Measurements from ENCODE around the gene MED22.
"Not testable (repeated sequence)": the region's sequence is repeated elsewhere in the genome, so short reads cannot be mapped to it uniquely, and the experiment has no call there.

MED22 gene

DNA sequence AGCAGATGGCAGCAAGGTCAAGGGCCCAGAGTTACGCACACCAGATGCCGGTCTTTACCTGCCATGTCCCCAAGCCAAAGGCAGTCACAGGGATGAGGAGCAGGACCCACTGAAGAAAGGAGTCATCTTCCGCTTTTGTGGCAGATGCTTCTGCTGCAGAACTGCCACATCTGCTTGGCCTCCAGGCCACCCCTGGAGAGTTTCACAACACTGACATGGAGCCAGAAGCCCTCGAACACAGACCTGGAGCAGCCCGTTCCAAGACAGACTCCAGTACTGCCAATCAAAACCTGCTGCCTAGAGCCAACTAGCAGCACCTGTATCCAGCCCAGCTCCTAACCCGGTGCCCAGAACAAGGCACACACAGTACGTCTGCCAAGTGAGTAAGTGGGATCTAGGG, 6.8 kb upstream of the MED22 start:
- DNase-seq, result no peak

DNA sequence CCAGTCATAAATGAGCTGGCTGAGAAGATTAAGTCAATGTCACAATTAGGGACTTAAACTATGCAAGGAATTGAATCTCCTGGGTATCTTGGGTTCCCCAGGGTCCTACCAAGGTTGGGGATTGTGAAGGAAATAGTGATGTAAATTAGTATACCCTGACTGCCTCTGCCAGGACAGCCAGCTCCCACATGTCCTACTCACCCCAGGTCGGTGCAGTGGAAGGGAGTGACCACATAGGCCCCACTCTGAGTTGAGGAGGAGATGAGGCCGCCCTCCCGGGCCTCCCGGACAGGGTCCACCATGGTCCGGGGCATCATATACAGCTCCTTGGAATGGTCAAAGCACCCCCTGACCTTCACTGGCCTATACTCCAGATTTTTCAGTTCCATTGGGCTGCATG, 5.6 kb upstream of the MED22 start:
- no peak for DNase-seq

DNA sequence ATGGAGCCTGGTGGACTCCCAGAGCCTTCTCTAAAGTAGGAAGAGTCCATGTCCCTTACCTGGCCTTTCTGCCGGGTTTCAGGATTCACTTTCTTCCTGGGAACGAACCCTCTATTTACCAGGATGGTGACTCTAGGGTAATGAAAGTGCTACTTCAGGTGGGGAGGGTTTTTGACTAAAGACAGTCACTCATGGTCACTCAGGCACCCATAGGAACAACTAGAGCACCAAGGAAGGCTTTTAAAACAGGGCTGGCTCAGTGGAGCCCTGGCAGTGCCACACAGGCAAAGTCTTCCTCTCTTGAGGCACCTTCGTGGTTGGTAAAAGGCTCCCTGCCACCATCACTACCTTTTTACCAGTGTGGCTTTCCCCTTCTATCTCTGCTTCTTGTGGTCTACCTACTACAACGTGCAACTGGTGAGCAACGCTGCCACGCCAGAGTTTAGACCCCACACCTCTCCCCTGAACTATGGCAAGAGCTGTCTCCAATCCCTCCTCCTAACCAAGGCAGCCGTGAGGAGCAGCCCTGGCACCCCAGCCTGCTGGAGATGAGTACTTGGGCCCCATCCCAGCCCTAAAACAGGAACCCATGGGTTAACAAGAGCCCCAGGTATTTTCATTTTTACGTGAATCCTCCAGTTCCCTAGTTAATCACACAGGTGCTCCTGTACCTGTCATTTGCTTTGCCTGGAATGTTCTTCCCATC, 4.9 kb upstream of the MED22 start:
- DNase-seq, result no peak

DNA sequence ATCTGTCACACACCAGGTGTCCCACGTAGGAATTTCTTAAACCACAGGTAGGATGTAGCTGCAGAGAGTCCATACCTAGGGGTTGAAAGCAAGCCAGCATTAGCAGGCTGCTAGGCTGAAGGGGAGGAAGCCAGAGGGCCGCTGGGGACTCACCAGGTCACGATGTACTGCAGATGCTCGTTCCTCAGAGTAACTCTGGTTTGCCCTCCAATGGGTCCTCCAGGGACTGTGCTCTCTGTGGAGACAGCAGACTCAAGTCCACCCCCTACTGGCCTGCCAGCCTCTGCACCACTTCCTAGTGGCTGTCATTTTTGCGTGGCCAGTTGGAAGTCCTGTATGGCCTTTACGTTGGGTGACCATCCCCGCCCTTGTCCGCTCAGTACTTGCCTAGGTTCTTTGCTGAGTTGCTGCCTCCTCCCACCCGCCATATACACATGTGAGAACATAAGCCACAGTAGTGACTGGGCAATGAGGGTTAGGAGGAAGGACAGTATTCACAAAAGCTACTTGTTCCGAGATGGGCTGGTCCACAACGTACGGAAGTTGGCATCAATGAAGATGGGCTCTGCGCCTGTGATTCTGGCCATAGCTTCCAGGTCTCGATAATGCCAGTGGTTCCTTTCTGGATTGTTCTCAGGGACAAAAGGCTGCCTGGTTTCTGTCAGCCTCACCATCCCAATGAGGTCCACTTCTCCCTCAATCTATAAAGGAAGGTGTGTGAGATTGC, 4.1 kb upstream of the MED22 start:
- peak; percentile 88 for DNase-seq

DNA sequence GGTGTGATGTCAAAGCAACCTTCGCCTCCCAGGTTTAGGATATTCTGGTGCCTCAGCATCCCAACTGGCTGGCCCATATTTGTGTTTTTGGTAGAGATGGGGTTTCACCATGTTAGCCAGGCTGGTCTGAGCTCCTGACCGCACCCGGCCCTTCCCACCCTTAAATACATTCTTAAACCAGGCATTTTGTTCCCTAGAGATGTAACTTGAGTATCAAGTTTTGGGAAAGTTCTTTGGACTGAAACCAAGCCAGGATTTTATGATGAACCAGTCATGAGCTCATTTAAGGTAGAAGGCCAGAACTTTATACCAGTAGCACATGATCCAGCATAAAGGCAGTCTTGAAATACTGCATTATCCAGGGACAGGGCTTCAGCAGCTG, 3.6 kb upstream of the MED22 start:
- no peak for DNase-seq

DNA sequence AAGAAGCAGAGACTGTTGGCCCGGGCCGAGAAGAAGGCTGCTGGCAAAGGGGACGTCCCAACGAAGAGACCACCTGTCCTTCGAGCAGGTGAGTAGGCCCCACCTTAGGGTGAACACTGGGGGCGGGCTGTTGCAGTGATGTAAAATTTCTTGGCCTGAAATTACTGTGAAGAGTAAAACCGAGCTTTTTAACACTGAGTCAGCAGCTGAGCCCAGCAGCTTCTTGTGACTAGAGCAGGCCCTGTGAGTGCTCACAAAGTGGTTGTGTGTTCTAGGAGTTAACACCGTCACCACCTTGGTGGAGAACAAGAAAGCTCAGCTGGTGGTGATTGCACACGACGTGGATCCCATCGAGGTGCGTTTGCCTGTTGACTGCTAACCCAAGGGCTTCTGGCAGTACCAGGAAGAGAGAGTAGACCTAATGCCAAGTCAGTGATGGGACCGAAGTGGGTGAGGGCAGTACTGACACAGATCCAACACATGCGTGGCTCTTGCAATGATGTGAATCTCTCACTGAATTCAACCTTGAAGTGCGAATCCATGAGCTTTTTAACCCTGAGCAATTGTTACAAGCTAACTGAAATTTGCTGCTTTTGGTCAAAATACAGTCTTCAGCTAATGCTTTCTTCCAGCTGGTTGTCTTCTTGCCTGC, 2.2 kb upstream of the MED22 start:
- DNase-seq, result no peak

DNA sequence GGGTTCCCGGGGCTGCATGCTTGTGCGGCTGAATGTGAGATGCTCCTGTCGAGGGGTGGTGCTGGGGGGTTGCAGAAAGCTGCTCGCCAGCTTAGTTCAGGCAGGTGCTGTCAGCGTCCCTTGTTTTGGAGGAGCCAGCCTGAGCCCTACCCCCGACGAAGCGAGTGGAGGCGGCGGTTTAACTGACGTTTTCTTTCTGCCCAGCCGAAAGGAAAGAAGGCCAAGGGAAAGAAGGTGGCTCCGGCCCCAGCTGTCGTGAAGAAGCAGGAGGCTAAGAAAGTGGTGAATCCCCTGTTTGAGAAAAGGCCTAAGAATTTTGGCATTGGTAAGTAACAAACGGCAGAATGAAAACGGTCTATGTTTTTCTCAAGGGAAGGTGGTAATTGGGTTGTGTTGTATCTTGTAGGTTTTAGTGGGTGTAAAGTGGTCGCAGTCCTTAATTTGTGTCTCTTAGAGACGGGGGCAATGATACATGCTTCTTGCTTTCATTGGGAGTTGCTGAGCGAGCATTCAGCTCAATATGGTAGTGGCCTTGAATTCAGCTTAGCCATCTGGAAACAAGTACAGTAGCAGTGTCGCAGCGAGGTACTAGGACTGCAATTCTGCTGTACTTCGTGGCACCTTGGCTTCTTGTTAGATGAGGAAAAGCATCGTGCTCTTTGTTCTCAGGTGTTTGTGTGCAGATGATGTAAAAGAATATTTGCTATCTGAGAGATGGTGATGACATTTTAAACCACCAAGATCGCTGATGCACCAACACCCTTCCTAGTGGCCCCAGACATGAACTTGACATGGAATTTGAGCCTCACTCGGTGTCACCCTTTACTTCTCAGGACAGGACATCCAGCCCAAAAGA, 1.0 kb upstream of the MED22 start:
- DNase-seq, result no peak

DNA sequence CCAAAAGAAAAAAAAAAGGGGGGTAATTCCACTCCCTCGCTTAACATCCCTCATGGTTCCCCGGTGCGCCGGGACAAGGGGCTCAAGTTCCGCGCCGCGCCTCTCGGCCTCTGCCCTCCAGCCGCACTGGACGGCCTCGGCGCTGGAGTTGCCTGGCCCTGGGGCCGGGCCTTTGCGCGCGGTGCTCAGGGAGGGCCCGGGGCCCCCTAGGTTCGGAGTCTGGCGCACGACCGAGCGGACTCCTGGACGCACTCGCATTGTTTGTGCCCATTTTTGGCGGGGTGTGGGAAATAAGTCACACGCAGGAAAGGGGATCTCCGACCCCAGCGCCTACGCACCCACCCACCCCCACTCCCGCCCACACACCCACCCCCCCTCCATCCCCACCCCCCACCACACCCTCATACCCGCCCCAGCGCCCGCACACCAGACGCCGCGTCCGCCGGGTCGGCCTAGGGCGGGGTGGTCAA, 381 bp downstream of the MED22 start:
- DNase-seq, result peak; percentile 58

DNA sequence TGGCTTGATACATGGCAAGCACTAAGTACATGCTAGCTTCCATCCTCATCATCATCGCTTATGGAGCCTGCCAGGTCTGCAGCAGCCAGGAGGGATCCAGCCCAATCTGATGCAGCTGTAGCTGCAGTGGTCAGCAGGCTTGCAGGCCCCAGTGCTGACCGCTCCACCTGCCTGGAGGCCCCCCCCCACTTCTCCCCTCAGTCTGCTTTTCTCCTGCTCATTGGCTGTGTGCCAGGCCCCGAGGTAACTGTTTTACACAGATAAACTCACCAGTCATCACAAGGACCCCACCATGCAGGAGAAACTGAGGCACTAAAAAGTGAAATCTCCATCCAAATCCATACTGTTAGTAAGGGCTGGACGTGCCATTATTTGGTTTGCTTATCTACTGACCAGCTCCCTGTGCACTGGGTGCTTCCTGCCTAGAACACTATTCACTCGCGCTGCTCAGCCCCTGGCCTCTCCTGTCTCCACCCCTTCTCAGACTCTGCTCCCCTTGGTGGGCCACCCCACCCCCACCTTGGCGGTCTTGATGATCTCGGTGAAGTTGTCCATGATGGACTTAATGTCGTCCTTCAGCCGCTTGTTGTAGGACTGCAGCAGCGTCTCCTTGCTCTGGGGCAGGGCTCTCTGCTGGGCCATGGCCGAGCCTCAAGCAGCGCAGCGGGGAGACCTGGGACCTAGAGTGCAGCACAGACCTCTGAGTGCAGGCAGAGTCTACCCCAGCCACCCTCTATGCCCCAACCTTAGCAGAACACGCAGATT, 1.7 kb downstream of the MED22 start:
- no peak for DNase-seq

DNA sequence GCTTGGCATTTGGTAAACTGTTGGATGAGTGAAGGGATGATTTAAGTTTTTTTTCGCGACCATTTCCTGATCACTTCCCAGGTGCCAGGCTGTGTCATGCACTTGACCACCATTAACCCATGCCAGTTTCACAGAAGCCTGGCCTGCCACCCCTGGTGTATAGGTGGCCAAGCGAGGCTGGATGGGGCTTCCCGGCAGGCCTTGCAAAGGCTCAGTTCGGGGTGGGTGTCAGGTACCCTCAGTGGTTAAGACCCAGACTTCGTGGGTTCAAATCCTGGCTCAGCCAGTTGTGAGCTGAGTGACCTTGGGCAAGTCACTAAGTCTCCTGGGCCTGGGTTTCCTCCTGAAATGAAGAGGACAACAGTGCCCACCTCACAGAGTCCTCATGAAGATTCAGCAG, 2.3 kb downstream of the MED22 start:
- no peak for DNase-seq

DNA sequence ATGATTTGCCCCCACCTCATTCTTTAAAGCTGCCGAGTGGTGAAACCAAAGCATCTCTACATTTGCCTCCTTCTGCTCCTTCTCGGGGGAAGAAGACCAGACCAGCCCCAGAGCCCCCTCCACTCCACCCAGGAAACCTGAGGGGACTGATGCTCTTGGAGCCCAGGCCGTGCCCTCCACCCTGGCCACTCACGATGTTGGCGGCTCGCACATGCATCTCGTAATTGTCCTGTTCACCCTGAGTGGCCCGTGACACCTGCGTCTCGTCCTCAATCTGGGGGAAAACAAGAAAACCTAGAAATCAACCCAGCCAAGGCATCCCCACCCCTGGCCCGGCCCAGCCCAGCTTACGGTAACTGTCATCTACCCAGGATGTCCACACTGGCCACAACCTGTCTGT, 3.0 kb downstream of the MED22 start:
- DNase-seq, result no peak

DNA sequence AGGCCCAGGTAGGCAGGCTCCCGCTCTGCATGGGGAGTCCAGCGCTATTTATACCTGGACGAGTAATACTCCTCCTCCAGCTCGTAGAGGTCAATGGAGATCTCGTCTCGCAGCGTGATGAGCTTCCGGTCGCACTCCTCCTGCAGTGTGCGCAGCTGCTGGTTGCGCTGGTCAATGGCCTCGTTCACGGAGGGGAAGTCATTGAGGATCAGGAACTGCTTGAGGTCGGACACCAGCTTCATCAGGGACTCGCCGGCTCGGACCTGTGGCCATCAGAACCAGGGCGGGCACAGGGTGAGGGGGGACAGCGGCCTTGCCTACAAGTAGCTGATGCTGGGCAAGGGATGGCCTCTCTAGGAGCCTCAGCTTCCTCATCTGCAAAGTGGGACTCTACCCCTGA, 3.9 kb downstream of the MED22 start:
- no peak for DNase-seq

DNA sequence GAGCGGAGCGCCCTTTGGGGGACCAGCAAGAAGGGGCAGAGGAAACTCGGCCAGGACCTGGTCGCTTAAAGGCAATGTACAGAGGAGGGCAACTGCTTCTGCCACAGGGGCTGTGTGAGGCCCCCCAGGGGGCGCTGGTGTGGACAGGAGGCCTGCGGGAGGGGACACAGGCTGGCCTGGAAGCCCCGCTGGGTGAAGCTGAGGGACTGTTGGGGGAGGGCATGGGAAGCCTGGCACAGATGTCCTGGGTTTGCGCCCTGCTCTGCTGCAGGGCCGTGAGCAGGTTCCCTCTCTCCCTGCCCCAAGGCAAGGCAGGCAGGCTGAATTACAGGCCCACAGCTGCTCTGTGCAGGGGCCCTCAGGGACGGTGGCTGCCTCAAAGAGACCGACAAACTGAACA, 5.4 kb downstream of the MED22 start:
- peak; percentile 45 for DNase-seq

DNA sequence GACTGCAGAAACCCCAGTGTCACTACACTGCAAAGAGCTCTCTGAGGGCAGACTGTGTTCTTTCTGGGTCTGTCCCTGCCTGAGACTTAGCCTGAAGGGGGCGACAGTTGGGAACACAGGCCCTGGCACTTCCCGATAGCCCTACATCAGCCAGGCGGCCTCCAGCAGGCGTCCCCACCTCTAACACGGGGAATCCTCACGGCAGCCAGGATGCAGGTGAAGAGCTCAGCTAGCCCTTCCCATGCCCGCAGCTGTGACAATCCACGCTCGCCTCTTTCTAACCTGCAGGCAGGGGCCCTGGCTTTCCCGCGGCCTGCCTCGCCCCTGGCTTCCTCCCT, 5.9 kb downstream of the MED22 start:
- no peak for DNase-seq

DNA sequence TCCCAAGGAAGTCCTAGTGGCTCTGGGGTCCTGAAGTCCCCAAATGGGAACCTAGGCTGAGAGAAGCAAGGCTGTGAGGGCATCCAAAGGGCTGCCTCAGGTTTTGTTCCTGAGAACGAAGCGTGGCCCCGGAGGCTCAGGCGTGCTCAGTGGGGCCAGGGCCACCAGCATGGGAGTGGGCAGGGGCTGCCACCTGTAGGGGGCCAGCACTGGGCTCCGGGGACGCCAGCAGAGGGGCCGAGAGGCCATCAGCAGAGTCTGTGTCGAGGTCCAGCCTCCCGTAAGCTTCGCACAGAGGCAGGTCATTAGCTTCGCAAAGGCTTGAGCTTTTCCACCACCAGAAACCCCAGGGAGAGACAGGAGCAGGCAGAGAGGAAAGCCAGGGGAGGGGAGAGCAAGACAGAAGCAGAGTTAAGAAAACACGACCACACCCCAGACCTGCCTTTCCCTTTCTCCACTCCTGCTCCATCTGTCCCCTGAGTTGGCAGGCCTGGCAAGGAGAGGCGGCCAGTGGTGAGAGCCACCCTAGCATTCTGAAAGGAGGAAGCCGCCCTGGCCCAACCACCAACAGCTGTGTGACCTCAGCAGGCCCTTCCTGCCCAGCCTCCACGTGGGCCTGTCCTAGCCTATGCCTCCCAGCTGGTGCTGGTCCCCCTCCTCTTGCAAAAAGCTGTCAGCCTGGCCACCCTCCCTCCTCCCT, 6.4 kb downstream of the MED22 start:
- peak; percentile 79 for DNase-seq

DNA sequence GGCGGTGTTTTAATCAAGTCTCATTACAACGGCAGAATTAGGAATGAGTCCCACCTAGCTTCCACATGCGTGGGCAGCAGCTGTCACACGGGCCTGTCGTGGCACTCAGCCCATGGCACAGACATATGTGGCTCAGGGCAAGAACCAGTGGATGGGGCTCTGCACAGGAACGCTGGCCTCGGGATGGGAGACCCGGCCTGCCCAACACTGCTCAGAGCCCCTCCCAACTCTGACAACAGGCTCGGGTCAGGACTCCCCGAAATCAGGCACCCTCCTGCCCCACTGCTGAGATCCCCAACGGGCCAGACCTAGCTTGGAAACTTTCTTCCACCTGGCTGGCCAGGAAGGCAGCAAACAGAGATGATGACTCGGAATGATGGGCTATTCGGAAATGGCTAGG, 7.0 kb downstream of the MED22 start:
- DNase-seq, result no peak

DNA sequence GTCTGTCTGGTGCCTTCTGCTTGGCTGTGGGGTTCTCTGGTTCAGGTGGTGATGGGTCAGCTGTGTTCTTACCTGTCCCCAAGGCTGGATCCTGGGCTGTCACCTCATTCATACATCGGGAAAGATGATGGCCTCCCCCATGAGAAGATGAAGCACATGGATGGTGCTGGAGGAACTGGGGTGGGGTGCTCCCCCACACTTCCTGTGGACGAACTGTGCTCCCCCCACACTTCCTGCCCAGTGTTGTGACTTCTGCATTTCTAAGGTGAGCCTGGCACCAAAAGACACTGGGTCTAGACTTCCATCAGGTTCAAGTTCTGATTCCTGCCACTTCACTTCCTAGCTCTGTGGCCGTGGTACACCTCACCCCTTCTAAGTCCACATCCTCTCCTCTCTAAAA, 7.7 kb downstream of the MED22 start:
- peak; percentile 65 for DNase-seq

DNA sequence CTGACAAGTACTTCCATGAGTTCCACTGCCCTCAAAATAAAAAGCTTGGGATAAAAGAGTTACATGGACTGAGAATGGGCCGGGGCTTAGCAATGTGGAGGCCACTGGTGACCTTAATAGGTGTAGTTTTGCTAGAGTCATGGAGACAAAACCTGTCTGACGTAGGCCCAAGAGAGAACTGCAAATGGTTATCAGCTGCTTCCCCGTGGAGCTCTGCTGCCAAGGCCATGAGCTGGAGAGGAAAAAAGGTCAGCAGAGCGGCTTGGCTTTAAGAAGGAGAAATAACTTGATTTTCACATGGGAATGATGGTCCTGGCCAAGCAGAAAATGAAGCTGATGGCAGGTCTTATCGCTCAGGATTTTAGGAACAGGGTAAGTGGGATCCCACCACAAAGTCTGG, 8.3 kb downstream of the MED22 start:
- no peak for DNase-seq

DNA sequence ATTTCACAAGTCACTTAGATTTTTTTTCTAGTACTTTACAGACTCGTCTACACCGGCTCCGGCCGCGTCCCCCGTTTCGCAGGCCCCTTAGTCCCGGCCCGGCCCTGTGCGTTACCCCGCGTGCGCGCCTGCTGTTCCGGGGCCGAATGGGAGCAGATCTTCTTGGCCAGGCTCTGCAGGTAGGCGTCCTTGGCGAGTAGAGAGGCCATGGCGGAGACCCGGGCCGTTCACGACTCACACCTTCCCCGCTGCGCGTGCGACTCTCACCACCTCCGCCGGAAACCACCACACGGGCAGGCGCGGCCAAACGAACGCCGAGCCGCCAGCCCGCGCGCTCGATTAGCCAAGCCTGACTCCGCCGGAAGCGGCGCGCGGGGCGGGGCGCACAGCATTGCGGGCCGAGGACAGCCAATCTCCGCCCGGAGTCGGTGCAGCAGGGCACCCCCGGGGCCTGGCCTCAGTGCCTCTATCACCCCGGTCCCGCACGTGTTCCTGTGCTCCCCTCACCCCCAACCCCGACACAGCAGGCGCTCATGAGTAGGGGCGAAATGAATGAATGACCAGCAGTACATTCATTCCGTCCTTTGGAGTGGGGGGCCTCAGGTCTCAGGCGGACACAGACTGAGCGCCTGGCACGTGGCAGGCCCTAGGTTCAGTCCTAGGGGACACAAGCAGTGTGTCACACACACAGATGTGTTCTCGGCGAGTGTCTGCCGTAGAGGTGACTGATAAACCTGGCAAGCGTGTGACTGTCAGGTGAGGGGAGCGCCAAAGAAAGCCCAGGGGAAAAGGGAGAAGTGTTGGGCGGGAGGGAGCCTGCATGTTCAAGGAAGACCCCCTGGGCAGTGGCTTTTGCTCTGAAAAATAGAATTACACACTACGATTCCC, 11.8 kb downstream of the MED22 start, which contains the start of gene SURF6:
TSS of gene SURF6 (minus strand) at position 265 of the 888 bp plus-strand sequence. CDS start at position 209, 56 bp downstream.
- peak; percentile 96 for DNase-seq

DNA sequence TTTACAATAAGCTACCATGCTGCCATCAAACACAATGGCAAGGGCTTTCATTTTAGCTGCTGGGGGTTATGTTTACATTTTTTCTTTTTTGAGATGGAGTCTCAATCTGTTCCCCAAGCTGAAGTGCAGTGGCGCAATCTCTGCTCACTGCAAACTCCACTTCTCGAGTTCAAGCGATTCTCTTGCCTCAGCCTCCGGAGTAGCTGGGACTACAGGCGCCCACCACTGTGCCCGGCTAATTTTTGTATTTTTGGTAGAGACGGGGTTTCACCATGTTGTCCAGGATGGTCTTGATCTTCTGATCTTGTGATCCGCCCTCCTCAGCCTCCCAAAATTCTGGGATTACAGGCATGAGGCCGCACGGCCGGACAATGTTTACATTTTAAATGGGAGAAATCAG, 13.0 kb downstream of the MED22 start:
- DNase-seq, result not testable (repeated sequence)

DNA sequence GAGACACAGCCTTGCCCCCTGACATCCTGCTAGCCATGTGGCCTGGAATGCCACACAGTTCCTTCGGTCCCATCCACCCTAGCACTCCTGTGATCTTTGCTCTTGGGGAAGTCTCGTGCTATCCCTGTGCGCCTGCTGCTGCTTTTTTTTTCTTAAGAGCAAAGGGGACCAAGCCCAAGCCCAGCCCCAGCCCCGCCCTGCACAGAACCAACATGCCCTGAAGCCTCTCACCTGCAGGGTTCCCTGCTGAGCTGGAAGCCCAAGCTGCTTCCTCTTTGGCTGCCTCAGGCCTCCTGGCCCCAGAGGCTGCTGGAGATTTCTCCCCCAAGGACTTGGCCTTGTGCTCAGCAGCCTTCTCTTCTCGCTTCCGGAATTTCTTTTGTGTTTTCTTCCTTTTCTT, 13.8 kb downstream of the MED22 start:
- peak; percentile 44 for DNase-seq
